Stimulated activated CD4-positive, alpha-beta T cell treated with anti-CD3 and anti-CD28 coated beads, TNF-alpha, amount 100 ng/mL, for 1 hour (primary cell): ENCODE results near the gene KAZALD1.

Source experiments
- DNase-seq, 3 donors: peaks; one replicate each; pipeline ENCODE4 v3.0.0-alpha.2; 2020; ENCODE audit warnings: low read depth in 3 of 3, low spot score in 1 of 3

The KAZALD1 gene

DNA sequence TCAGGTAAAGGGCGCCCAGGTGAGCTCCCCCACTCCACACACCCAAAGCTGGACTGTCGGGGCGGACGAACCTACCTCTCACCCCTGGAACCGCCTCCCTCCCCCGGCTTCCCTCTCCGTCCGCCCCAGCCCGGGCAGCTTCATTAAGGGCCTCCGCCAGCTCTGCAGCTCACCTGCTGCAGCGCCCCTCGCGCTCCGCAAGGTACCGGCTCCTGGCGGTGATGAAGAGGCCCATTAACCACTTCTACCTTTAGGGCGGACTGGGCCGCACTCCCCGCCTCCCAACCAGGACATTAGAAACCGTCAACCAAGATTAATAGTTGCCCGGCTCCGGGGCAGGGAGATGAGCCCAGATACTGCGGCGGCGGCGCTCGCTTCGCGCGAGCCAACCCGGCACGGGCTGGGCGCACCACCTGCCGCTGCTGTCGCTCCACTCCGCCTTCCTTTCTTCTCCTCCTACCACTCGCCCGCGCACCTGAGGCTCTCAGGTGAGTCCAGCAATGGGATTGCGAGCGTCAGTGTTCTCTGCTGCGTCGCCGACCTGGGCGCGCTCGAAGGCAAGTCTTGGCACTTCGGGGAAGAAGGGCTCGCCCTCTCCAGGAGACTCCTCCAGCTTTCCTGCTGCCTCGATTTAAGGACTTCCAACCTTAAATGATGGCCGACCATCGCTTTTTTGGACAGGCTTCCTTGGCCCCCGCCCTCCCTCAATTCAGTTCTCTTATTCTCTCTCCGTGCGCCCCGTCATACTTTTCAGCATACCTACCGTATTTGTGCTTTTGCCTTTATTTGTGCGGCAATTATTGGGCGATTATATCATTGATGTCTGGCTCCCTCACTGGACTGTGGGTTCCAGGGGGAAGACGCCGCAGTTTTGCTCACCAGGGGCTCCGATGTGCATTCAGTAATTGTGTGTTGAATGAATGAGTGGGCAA is 13.6 kb upstream of the KAZALD1 start:
- DNase-seq, result no peak

DNA sequence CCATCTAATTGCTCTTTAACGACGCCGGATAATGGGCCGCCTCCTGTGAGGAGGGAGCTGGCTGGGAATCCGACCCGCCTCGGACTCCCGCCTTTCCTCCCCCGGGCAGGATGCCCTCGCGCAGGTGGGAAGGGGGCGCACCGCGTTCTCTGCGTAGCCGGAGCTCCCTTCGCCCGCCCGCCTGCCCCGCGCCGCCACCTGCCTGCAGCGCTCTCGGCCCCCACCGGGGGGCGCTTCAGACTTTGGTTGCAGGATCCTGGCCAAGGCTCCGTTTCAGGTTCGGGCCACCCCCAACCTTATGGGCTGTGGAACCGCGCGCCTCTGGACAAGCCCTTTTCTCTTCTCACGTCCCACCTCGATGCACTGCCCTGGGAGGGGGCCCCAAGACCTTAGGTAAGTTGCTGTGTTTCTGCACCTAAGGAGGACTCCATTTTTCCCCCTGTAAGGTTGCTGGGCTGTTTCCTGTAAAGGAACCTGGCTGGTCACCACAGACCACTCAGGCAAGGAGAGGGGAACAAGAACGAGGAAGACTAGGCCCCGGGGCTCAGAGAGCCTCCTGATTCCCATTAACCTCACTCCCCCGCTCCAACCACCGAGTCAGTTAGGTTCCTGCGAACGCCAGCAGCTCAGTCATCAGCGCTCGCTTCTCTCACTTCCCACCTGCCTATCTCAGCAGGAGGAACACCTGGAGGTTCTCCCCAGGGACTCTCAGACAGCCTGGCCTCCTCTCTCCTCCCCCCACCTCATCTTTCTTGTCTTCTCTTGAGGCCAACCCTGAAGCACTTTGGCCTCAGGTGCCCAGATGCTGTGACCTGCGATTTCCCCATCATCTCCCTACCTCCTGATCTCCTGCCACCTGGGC is 11.3 kb upstream of the KAZALD1 start:
- peak in 2 of 3 donors; percentile 56 to 80 for DNase-seq

DNA sequence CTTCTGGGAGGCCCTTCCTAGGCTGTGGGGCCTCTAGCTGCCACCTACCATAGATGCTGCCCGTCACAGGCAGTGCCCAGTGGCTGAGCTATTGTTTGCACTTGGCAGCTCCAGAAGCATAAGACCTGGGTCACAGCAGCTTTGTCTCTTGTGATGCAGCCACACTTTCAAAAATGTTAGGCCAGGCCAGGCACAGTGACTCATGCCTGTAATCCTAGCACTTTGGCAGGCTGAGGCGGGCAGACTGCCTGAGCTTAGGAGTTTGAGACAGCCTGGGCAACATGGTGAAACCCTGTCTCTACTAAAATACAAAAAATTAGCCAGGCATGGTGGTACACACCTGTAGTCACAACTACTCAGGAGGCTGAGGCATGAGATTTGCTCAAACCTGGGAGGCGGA is 9.5 kb upstream of the KAZALD1 start:
- DNase-seq, result no peak

DNA sequence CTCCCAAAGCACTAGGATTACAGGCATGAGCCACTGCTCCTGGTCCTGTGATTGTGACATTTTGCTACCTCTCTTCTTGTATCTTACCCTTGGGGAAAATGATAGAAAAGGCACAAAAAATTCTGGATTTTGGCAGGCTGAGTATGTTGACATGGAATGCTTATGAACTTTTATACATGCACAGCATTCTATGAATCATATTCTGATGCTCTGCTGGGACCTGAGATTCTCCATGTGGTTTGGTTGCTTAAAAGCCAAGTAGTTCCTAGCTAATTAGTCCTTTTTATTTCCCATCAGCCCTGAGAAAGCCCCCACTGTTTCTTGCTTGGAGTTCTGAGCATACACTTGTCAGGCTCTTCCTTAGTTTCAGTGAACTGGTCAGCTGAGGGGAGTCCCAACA is 8.3 kb upstream of the KAZALD1 start:
- DNase-seq, result no peak

DNA sequence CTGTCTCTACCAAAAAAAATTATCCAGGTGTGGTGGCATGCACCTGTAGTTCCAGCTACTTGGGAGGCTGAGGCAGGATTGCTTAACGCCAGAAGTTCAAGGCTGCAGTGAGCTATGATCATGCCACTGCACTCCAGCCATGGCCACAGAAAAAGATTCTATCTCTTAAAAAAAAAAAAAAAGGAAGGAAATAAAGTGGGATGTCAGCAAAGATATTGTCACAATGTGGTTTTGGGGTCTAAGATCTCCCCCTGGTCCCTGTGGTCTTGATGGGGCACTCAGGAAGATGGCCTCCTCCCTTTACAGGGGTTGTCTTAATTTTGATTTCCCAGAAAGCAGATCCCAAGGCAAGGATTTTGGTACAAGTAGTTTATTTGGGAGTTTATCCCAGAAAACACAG is 7.4 kb upstream of the KAZALD1 start:
- DNase-seq, result no peak

DNA sequence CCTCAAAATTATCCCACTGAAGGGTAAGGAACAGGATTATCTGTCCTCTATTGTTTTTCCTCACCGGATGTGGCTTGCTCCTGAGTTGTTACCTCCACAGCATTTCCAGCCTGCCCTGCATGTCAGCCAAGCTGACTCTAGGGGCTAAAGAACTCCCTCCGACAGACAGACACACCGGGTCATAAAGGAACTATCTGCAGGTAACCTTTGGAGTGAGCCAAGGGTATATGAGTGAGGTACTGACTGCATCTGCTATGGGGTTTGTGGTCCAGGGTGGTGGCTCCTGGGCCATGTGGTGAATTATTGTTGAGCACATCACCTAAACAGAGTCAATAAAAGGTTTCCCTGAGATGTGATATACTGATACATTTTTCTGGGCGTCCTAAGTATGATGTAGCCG is 6.9 kb upstream of the KAZALD1 start:
- DNase-seq, result no peak

DNA sequence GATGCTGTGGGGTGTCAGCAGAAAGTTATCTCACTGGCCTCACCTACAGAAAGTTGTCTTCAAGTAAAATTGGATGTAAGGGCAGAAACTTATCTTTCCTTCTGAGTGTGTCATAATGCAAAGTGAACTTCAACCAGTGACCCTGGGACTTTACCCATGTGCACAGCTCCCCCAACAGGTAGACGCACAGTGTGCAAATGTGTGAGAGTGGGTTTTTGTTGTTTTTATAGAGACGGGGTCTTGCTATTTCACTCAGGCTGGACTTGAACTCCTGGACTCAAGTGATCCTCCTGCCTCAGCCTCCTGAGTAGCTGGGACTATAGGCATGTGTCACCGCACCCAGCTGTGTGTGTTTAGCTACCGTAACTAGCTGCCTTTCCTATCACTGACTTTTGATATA is 6.4 kb upstream of the KAZALD1 start:
- DNase-seq, result no peak

DNA sequence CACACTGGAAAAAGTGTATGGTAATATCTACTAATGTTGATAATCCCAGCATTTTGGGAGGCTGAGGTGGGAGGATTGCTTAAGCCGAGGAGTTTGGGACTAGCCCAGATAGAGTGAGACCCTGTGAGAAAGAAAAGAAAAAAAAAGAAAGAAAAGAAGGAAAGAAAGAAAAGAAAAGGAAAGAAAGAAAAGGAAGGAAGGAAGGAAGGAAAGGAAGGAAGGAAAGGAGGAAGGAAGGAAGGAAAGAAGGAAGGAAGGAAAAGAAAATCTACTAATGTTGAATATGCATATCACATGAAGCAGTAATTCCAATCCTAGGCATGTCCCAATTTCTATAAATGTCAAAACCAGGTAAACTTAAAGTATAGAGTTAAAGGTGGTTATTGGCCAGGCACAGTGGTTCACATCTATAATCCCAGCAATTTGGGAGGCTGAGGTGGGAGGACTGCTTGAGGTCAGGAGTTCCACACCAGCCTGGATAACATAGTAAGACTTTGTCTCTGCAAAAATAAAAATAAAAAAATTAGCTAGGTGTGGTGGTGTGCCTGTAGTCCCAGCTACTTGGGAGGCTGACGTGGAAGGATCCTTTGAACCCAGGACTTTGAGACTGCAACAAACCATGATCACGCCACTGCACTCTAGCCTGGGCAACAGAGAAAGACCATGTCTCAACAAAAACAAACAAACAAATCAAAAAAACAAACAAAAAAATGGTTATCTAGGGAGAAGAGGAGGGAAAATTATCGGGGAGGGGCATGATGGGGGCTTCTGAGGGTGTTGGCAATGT is 5.2 kb upstream of the KAZALD1 start:
- no peak for DNase-seq

DNA sequence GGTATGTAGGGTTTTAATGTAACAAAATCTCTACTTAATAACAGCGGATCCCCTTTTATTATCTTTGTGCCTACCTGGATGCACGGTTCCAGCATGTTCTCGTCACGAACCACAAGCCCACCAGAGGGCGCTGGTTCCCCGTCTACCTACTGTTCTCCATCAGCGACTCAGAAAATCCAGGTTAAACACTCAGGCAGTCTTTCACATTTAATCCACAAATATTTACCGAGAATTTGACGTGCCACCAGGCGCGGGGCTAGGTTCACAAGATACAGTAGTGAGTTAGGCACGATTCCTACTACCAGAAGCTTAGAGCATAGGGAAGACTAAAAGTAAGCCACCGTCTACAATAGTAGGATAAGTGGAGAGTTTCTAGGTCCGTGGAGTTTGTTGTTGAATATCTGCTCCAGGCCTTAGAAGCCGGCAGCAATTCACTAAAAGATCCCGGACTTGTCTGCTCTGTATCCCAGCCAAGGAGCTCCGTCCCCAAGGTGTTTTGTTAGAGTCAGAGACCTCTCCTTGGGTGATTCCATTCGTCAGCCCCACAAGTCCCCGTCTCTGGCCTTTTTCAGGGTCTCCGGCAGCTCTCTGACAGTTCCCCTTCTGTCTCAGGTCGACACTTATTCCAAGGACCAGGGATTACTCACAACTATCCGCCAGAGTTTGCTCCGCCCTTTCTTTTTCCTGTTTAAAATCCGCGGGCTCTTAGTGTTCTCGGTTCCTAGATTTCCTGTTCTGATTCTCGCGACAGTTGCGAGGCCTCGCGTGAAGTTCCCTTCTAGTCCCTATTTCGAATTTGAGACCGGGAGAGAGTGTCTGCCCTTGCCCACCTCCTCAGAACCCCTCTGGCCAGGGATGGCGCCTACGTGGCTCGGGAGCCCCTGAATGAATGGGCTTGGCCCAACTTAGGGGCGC is 1.5 kb upstream of the KAZALD1 start:
- peak; percentile 68 to 91 (median 72) for DNase-seq

DNA sequence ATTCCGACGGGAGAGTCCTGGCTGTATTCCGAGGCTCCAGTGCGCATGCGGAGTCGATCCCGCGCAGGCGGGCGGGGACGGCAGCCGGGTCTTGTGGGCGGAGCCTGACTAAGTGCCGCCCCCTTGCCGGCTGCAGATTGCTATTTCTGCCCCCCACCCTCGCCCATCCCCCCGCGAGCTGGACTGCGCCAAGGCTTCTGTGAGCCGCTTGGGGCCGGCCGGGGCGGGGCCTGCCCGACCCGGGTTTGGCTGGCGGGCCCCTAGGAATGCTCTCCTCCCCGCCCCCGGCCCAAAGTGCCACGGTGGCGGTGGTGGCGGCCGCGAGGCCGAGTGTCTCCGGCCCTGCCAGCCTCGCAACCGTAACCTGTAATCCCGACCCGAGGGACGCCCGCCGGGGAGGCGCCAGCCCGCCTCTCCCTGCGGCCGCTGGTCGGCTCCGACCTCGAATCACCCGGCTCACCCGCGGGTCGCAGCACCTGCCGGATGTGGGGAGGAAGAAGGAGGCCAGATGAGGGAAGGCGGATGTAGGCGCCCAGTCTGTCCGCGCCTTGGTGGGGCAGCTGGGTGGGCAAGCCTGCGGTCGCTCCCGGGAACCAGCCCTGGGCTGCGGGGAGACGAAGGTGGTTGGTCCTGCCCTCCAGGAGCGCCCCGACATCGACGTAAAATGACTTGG is 702 bp upstream of the KAZALD1 start:
- DNase-seq, result peak; percentile 73 to 86 (median 81)

DNA sequence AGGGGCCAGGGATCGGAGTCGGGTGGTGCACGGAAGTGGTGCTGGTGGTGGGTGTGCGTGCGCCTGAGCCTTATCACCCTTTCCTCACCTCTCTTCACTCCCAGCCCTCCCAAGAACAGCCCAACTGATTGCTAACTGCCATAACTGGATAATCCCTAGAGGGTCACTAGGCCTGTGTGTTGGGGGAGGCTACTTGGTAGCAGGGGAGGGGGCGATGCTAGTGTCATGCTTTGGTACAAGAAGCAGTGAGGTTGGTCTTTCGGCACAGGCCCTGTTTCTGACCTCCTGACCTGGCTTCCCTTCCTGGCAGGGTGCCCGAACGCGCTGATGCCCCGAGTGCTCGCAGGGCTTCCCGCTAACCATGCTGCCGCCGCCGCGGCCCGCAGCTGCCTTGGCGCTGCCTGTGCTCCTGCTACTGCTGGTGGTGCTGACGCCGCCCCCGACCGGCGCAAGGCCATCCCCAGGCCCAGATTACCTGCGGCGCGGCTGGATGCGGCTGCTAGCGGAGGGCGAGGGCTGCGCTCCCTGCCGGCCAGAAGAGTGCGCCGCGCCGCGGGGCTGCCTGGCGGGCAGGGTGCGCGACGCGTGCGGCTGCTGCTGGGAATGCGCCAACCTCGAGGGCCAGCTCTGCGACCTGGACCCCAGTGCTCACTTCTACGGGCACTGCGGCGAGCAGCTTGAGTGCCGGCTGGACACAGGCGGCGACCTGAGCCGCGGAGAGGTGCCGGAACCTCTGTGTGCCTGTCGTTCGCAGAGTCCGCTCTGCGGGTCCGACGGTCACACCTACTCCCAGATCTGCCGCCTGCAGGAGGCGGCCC is 652 bp downstream of the KAZALD1 start:
- peak in 1 of 3 donors; percentile 37 for DNase-seq

DNA sequence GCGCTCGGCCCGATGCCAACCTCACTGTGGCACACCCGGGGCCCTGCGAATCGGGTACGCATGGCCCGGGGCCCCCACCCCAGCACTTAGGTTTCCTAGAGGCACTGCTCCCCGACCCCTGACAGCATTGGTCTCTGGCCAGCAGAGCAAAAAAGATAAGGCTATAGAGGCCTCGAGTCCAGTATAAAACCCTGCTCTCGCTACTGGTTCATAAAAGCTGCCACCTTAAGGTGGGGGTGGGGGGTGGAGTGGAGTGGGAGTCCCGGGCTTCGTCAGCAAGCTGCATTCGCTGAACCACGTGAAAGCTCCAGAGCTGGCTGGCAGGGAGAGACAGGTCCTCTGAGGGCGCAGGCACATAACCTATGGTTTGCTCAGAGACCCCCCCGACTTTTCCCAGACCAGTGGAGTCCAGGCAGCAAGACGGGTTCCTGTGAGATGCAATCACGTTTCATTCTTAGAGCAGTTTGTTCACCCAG is 1.3 kb downstream of the KAZALD1 start:
- DNase-seq, result no peak

DNA sequence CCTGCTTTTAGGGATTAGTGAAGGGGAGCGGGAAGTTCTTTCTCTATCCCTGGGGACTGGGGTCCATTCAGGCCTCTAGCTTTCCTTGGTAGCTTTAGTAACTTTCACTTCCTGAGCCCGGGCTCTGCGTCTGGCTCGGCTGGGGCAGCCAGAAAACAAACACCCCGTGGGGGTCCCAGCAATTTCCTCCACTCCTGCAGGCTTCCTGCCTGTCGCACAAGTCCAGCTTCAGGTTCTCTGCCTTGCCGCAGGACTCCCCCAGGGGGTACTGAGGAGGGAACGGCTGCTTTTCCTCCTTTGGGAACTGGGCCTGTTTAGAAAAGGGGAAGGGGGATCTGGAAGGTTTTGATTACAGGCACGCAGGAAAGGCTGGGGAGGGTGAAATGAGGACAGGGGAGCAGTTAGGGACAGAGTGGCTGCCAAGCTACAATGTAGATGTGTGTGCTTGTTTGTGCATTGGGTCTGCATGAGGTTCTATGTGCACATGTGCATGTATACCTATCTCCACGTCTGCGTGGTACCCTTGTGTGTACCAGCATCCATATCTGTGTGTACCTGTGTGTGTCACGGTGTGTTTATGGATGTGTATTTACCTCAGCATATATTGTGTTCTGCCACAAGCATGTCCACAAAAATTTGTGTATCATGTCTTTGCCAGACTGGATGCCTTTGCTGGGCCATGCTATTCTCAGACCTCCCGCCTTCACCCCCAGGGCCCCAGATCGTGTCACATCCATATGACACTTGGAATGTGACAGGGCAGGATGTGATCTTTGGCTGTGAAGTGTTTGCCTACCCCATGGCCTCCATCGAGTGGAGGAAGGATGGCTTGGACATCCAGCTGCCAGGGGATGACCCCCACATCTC is 2.0 kb downstream of the KAZALD1 start:
- DNase-seq, result no peak

DNA sequence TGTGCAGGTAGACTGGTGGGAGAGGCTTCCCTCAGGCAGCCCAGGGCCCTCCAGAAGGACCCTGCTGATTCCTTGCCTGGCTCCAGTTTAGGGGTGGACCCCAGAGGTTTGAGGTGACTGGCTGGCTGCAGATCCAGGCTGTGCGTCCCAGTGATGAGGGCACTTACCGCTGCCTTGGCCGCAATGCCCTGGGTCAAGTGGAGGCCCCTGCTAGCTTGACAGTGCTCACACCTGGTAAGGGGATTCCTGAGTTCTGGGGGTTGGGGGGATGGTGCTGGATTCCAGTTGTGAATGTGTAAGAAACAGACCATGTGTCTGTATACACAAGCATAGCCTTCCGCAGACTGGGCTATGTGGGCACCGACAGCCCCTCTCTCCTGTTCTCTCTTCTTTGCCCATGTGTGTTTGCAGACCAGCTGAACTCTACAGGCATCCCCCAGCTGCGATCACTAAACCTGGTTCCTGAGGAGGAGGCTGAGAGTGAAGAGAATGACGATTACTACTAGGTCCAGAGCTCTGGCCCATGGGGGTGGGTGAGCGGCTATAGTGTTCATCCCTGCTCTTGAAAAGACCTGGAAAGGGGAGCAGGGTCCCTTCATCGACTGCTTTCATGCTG is 2.7 kb downstream of the KAZALD1 start:
- DNase-seq, result no peak

DNA sequence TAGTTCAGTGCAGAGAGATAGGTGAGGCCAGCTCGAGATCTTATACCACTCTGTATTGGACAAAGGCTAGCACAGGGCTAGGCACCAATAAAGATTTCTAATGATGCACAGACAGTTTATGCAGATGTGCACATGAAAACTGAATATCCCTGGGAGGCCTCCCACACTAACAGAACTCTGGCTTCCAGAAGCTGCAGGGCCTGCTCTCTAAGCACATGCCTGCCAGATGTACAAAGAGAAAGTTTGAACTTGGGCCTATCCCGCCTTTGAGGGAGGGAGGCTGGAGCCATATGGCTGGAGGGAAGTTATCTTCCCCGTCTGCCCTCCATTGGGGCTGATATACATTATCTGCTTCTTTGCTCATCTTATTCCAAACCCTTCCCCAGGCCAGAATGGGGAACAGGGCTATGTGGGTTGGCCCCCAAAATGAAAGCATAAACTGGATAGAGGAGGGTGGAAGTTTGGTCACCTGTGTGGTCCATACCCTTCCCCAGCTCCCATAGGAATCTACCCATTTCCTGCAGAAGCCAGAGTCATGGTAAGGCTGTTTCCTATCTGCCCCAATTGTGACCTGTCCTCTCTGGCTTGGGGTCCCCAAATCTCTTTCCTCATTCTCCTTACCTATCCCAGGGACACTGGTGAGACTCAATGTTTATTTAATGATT is 3.8 kb downstream of the KAZALD1 start:
- no peak for DNase-seq

DNA sequence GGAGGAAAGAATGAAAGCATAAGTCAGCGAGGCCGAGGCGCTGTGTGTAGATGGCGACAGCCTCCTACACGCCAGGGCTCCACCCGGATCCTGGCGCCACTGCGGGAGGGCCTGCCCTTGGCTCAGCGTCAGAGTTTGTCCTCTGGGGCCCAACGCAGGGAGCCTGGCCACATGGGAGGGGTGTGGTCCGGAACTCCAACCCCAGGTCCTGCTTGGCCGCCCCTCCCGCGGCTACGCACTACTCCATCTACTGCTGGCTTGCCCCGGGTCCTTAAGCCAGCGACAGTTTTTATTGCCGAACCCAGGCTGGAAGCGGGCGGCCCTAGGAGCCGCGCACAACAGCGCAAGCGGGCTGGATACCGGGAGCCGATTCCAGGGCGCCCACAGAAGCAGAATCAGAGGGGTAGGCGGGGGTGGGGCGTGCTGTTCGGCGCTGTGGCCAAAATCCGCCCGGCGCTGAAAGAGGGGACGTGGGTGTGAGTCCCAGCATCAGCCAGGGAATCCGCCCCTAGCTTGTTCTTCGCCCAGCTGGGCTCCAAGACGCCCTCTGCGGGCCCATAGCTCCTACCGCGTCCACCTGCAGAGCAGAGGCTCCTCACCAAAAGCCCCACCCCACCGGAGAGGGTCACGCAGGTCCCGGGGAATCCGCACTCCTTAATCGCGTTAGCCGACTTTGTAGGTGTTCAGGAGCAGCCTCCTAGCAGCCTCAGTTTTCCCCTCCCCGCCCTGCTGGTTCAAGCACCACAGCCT is 4.5 kb downstream of the KAZALD1 start:
- DNase-seq, result no peak
